GM12878 (cell line): ENCODE data around the gene HK2. TPM values are rescaled to one million over a fixed set of nuclear protein-coding genes. Genes with fewer than 3 reads are reported as not detected.

Experiments used
- ATAC-seq: fragments of 200-7000 bp; cut with Tn5 transposase; 3 replicates; pipeline ENCODE4 v1.9.1; 2020; ENCODE audit warnings: mild to moderate bottlenecking, moderate library complexity
- BruUV-seq: library from RNA; stranded (reverse); fragments of 400-500 nt; replicated peaks from 2 replicates; lab custom pipeline; 2021; lab: Mats Ljungman, UMichigan
- CTCF ChIA-PET: fragments of 300-600 bp; sonication (Branson Sonifier 250); formaldehyde crosslinking; extraction: SDS; loops from one replicate; lab custom pipeline; 2021; ENCODE audit warnings: inconsistent platforms; lab: Yijun Ruan, JAX
- POLR2A ChIA-PET: fragments of 350-600 bp; formaldehyde crosslinking; extraction: SDS; loops from one replicate; lab custom pipeline; 2021; ENCODE audit warnings: inconsistent platforms; lab: Charles Lee
- RAD21 ChIA-PET: fragments of 300-600 bp; sonication (Branson Sonifier 250); formaldehyde crosslinking; loops from one replicate; lab custom pipeline; 2023; ENCODE audit warnings: antibody characterized with exemption; ENCODE audit not compliant: unreplicated experiment; lab: Charles Lee
- SMC1A ChIA-PET: fragments of 300-600 bp; sonication (Branson Sonifier 250); formaldehyde crosslinking; loops from one replicate; lab custom pipeline; 2023; ENCODE audit not compliant: unreplicated experiment, uncharacterized antibody; lab: Charles Lee
- DNase-seq: peaks from one replicate; pipeline ENCODE4 v3.0.0-alpha.2; 2011; ENCODE audit warnings: low read depth, low spot score
- FAIRE-seq: peaks from 3 replicates; lab custom pipeline; 2011; peaks lifted over from hg19 to GRCh38; lab: Jason Lieb, UNC
- H2AFZ ChIP-seq: 2 replicates; pipeline ENCODE4 v1.6.0; 2011; ENCODE audit warnings: low read depth, low read length, control low read depth; ENCODE audit not compliant: control insufficient read depth
- H3K27ac ChIP-seq: 2 replicates; pipeline ENCODE4 v1.5.1; 2011; ENCODE audit warnings: control low read depth; ENCODE audit not compliant: control insufficient read depth, insufficient read depth
- H3K27me3 ChIP-seq, 2 experiments: replicated peaks in 1 of 2; 2 replicates each; pipeline versions ENCODE4 v1.6.0 to v1.6.1; 2011; ENCODE audit warnings: low read length in 1 of 2; ENCODE audit not compliant: control insufficient read depth in 2 of 2, insufficient read depth in 2 of 2
- H3K36me3 ChIP-seq, 2 experiments: 2 replicates each; pipeline ENCODE4 v1.5.1; 2011; ENCODE audit warnings: low read length in 1 of 2; ENCODE audit not compliant: control insufficient read depth in 2 of 2, insufficient read depth in 2 of 2
- H3K4me1 ChIP-seq: 2 replicates; pipeline ENCODE4 v1.6.1; 2011; ENCODE audit warnings: mild to moderate bottlenecking, low read length, moderate library complexity, mixed read lengths; ENCODE audit not compliant: control insufficient read depth, insufficient read depth
- H3K4me2 ChIP-seq: 2 replicates; pipeline ENCODE4 v1.6.0; 2011; ENCODE audit warnings: control low read depth; ENCODE audit not compliant: control insufficient read depth, insufficient read depth
- H3K4me3 ChIP-seq: fragments of 200-600 bp; sonication (generic); 2 replicates; pipeline ENCODE4 v1.5.1; 2016
- H3K79me2 ChIP-seq: 2 replicates; pipeline ENCODE4 v1.6.0; 2011; ENCODE audit warnings: low read length; ENCODE audit not compliant: control insufficient read depth, insufficient read depth
- H3K9ac ChIP-seq: 2 replicates; pipeline ENCODE4 v1.8.0; 2011; ENCODE audit warnings: low read length, control low read depth, mixed read lengths; ENCODE audit not compliant: control insufficient read depth, insufficient read depth
- H3K9me3 ChIP-seq: replicated peaks from 3 replicates; pipeline ENCODE4 v1.5.1; 2011; ENCODE audit warnings: mild to moderate bottlenecking, low read length; ENCODE audit not compliant: control insufficient read depth, insufficient read depth
- H4K20me1 ChIP-seq: 2 replicates; pipeline ENCODE4 v1.6.0; 2011; ENCODE audit not compliant: control insufficient read depth, insufficient read depth
- BACH1 ChIP-seq: fragments of 450-650 bp; IDR thresholded peaks from 2 replicates; pipeline ENCODE4 v1.6.1; 2017; ENCODE audit warnings: mild to moderate bottlenecking, borderline replicate concordance
- CREM ChIP-seq: IDR thresholded peaks from 2 replicates; pipeline ENCODE4 v1.6.1; 2014; ENCODE audit warnings: antibody characterized with exemption, low read depth
- GATAD2B ChIP-seq: fragments of 450-650 bp; conservative IDR thresholded peaks from 2 replicates; pipeline ENCODE4 v1.6.1; 2017; ENCODE audit warnings: low read depth, mild to moderate bottlenecking, moderate library complexity
- KAT2A ChIP-seq: conservative IDR thresholded peaks from 2 replicates; pipeline ENCODE4 v1.6.1; 2011; ENCODE audit warnings: low read depth, low read length; ENCODE audit not compliant: control insufficient read depth
- MLLT1 ChIP-seq: fragments of 450-650 bp; IDR thresholded peaks from 2 replicates; pipeline ENCODE4 v1.6.1; 2016; ENCODE audit warnings: mild to moderate bottlenecking
- NRF1 ChIP-seq: conservative IDR thresholded peaks from 2 replicates; pipeline ENCODE4 v1.6.1; 2011; ENCODE audit warnings: mild to moderate bottlenecking, low read depth, low read length, improper control_type of control experiment
- POLR2A ChIP-seq: IDR thresholded peaks from 2 replicates; pipeline ENCODE4 v1.6.1; 2011; ENCODE audit warnings: low read depth, mild to moderate bottlenecking, low read length
- RCOR1 ChIP-seq: conservative IDR thresholded peaks from 2 replicates; pipeline ENCODE4 v1.6.1; 2012; ENCODE audit warnings: low read depth, low read length, improper control_type of control experiment
- SUZ12 ChIP-seq: fragments of 200-600 bp; sonication (generic); IDR thresholded peaks from one replicate; pipeline ENCODE4 v1.6.1; 2018; ENCODE audit warnings: antibody characterized with exemption, mild to moderate bottlenecking; ENCODE audit not compliant: unreplicated experiment
- TCF12 ChIP-seq: IDR thresholded peaks from 2 replicates; pipeline ENCODE4 v1.6.1; 2011; ENCODE audit warnings: low read depth, mild to moderate bottlenecking, low read length
- WRNIP1 ChIP-seq: IDR thresholded peaks from 2 replicates; pipeline ENCODE4 v1.6.1; 2011; ENCODE audit warnings: low read depth, low read length, improper control_type of control experiment, borderline replicate concordance
- YBX1 ChIP-seq: fragments of 450-650 bp; IDR thresholded peaks from 2 replicates; pipeline ENCODE4 v1.6.1; 2016; ENCODE audit warnings: antibody characterized with exemption
- WGBS: methylation state at CpG from one replicate; pipeline ENCODE4 v1.1.6; 2016; ENCODE audit warnings: low lambda C conversion rate; ENCODE audit not compliant: insufficient replicate concordance, insufficient coverage; ENCODE audit errors: missing lambda C conversion rate; 5-methylcytosine and 5-hydroxymethylcytosine counted together
- in situ Hi-C: fragments of 300-500 bp; cut with MboI; formaldehyde crosslinking; loops from 9 replicates; pipeline ENCODE4 v1.14.3; 2018; ENCODE audit warnings: mixed read lengths
- intact Hi-C: fragments of 100-400 bp; cut with micrococcal nuclease; formaldehyde crosslinking; loops from one replicate; pipeline ENCODE4 v1.14.2; 2022; ENCODE audit not compliant: unreplicated experiment
- polyA plus RNA-seq, 11 experiments: library from polyadenylated mRNA; depleted of rRNA in 4 of 11; unstranded in 6 of 11; stranded (reverse) in 5 of 11; fragments of >200 nt; fragmentation: Nextera tagmentation in 4 of 11; fragmentation: Illumina TruSeq in 1 of 11; extraction: Ambion mirVana in 4 of 11; extraction: Trizol in 1 of 11; gene quantifications; 1 replicate in 1 of 11; 2 replicates in 10 of 11; pipeline versions ENCODE4 v1.2.1 to v1.2.3, GENCODE V29; 2011 to 2016; ENCODE audit warnings: inconsistent platforms in 2 of 11, missing spikeins in 2 of 11, low read depth in 1 of 11
- total RNA-seq, 4 experiments: library from RNA; depleted of rRNA in 3 of 4; stranded (reverse); fragments of >200 nt in 3 of 4; fragmentation: Illumina TruSeq in 1 of 4; extraction: Trizol in 1 of 4; gene quantifications; 2 replicates each; pipeline versions ENCODE4 v1.2.1 to v1.2.3, GENCODE V29; 2013 to 2021
- TF ChIP-seq, protein P1 (sequence below): IDR thresholded peaks from 2 replicates; pipeline ENCODE4 v1.6.1; 2011; ENCODE audit warnings: low read depth, mild to moderate bottlenecking, low read length, moderate library complexity, borderline replicate concordance; ENCODE audit errors: extremely low read depth

Gene HK2
- total and polyA plus RNA-seq, 10 of the 15 experiments (the other 5 are each of a cell fraction or from before 2014, with no cell fraction given), result 5.0 to 73.1 (median 20.2) TPM

DNA sequence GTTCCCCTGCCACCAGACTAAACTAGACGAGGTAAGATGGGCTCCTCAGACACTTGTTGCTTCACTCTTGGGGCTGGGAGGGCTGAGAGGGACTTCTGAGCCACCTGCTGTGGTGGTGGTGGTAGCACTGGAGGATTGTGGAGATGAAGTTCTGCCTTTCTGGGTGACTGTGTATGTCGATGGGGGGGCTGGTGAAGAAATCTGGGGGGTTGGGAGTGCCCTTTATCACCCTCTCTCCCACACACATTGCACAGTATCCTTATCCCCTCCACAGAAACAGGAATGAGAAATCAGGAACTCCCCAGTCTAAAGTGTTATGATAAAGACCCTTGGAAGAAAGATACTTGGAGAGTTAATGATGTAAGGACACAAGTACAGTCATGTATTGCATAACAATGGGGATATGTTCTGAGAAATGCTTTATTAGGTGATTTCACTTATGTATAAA, 38.5 kb downstream of the HK2 start:
- H4K20me1 ChIP-seq, result no peaks in the 10 kb centered on the region
- FAIRE-seq (no peak), ATAC-seq (no peak), DNase-seq (no peak)
- POLR2A ChIA-PET, result no interaction called here
- RAD21 ChIA-PET, result no interaction called here
- peaks cover 23 to 59% of the 10 kb centered on the region in 2 experiments for H3K36me3 ChIP-seq
- no peak overlapping the region for H3K27ac ChIP-seq
- CTCF ChIA-PET, result interaction anchor here (1.1 to 1.4 kb wide), 2 partner anchors 157 to 181 kb away, joined by 3 to 6 read pairs; no protein-coding TSS in a partner anchor
- BruUV-seq, result no TSS peak
- intact Hi-C loops (no loop called here), in situ Hi-C loops (no loop called here)
- no peaks in the 10 kb centered on the region for H3K27me3 ChIP-seq
- H3K9ac ChIP-seq, result no peak overlapping the region
- peaks cover 6% of the 10 kb centered on the region; the same call in 1 of the 2 replicates for H3K79me2 ChIP-seq
- WGBS, result 96% methylated on average over 2 of the region's 2 CpGs
- H3K4me3 ChIP-seq, result no peak overlapping the region
- H3K9me3 ChIP-seq, result no peaks in the 10 kb centered on the region
- H3K4me1 ChIP-seq, result no peaks in the 10 kb centered on the region
- no peak for TF ChIP-seq KAT2A
- no peak for TF ChIP-seq GATAD2B
- no peak for TF ChIP-seq NRF1
- TF ChIP-seq, protein P1, sequence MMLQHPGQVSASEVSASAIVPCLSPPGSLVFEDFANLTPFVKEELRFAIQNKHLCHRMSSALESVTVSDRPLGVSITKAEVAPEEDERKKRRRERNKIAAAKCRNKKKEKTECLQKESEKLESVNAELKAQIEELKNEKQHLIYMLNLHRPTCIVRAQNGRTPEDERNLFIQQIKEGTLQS, result no peak
- SMC1A ChIA-PET, result interaction anchor here (0.9 to 1.0 kb wide), 2 partner anchors 40 to 157 kb away, joined by 3 read pairs; no protein-coding TSS in a partner anchor
- no peak overlapping the region for H2AFZ ChIP-seq
- H3K4me2 ChIP-seq, result no peak overlapping the region

DNA sequence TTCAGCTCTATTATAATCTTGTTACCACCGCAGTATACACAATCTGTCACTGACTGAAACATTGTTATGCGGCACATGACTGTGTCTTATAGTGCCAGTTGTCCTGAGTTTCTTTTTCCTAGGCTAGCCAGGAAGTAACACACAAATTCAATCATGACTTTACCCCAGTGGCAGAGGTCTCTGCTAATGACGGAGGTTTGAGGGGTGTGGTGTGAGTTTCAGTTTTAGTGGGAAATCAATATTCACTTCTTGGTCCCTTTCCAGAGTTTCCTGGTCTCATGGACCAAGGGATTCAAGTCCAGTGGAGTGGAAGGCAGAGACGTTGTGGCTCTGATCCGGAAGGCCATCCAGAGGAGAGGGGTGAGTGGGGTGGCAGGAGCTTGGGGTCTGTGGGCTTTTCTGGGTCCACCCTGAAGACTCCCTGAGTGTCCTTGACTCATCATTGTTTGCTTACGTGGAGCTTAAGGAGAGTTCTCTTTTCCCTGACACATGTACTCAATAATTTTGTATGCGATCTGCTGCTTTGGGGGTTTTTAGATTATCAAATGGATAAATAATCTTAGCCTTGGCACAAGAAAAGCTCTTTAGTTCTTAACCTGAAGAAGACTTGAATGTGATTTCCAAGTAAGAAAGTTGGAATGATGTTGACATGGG, 39.2 kb downstream of the HK2 start:
- ChIA-PET POLR2A (no interaction called here), CTCF (interaction anchor here (0.7 to 6.8 kb wide), 7 partner anchors 36 to 837 kb away, joined by 3 to 111 read pairs (median 3); no protein-coding TSS in a partner anchor), RAD21 (interaction anchor here (2.1 kb wide), 1 partner anchor 36 kb away, joined by 8 read pairs; no protein-coding TSS in a partner anchor), SMC1A (interaction anchor here (0.6 to 5.0 kb wide), 3 partner anchors 158 to 808 kb away, joined by 3 to 39 read pairs (median 3); no protein-coding TSS in a partner anchor)
- Histone ChIP-seq H3K36me3 (peaks cover 25 to 60% of the 10 kb centered on the region in 2 experiments), H3K79me2 (peaks cover 6% of the 10 kb centered on the region; the same call in 1 of the 2 replicates), H3K4me2 (no peak overlapping the region), H3K4me1 (no peaks in the 10 kb centered on the region), H3K4me3 (no peak overlapping the region), H4K20me1 (no peaks in the 10 kb centered on the region), H3K27ac (no peak overlapping the region), H2AFZ (no peak overlapping the region), H3K9ac (no peak overlapping the region), H3K27me3 (no peaks in the 10 kb centered on the region), H3K9me3 (no peaks in the 10 kb centered on the region)
- in situ Hi-C loops, result no loop called here
- BruUV-seq, result no TSS peak
- ATAC-seq (no peak), FAIRE-seq (no peak), DNase-seq (no peak)
- intact Hi-C loops, result no loop called here
- 93% methylated on average over 7 of the region's 7 CpGs for WGBS
- TF ChIP-seq RCOR1 (no peak), MLLT1 (no peak), BACH1 (no peak), TCF12 (no peak), GATAD2B (no peak), WRNIP1 (no peak), YBX1 (no peak), SUZ12 (no peak), CREM (no peak), POLR2A (no peak)
